BE2C (cell line): ENCODE data around the gene TNFRSF9.

Experiments
- DNase-seq: peaks from one replicate; pipeline ENCODE4 v3.0.0-alpha.2; 2020
- H3K27me3 ChIP-seq: fragments of 250-450 bp; sonication (Bioruptor Pico); 2 replicates; pipeline ENCODE4 v1.5.1; 2020; ENCODE audit warnings: mild to moderate bottlenecking
- H3K36me3 ChIP-seq: fragments of 250-450 bp; sonication (Bioruptor Pico); 2 replicates; pipeline ENCODE4 v1.5.1; 2020; ENCODE audit warnings: mild to moderate bottlenecking
- H3K4me1 ChIP-seq: fragments of 250-450 bp; sonication (Bioruptor Pico); 2 replicates; pipeline ENCODE4 v1.5.1; 2020
- H3K4me3 ChIP-seq: 2 replicates; pipeline ENCODE4 v1.5.1; 2011; ENCODE audit warnings: low read depth, low read length
- H3K9me3 ChIP-seq: fragments of 250-450 bp; sonication (Bioruptor Pico); 2 replicates; pipeline ENCODE4 v1.5.1; 2020
- CTCF ChIP-seq: IDR thresholded peaks from 2 replicates; pipeline ENCODE4 v1.5.1; 2012; ENCODE audit warnings: mild to moderate bottlenecking, low read depth, low read length

The TNFRSF9 gene

DNA sequence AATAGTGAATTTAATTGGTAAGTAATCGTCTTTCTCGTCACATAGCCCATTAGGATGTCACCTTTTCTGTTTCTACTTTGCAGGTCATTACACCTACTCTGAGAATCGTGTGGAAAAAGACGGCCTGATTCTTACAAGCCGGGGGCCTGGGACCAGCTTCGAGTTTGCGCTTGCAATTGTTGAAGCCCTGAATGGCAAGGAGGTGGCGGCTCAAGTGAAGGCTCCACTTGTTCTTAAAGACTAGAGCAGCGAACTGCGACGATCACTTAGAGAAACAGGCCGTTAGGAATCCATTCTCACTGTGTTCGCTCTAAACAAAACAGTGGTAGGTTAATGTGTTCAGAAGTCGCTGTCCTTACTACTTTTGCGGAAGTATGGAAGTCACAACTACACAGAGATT lies 44.2 kb upstream of the TNFRSF9 start:
- no peak for TF ChIP-seq CTCF
- peaks cover 18% of the 10 kb centered on the region for H3K36me3 ChIP-seq
- H3K27me3 ChIP-seq = no peaks in the 10 kb centered on the region
- H3K4me1 ChIP-seq = no peaks in the 10 kb centered on the region
- H3K4me3 ChIP-seq = no peak overlapping the region
- H3K9me3 ChIP-seq = no peaks in the 10 kb centered on the region
- DNase-seq = no peak

- no peaks in the 10 kb centered on the region for H3K9me3 ChIP-seq
- no peaks in the 10 kb centered on the region for H3K27me3 ChIP-seq
- peaks cover 20% of the 10 kb centered on the region for H3K36me3 ChIP-seq
- no peak for DNase-seq
- no peaks in the 10 kb centered on the region for H3K4me1 ChIP-seq
- no peak for TF ChIP-seq CTCF
- no peak overlapping the region for H3K4me3 ChIP-seq
Observed at GRCh38 chr1:7983086-7983778, 42.6 kb upstream of the TNFRSF9 start.

GRCh38 chr1:7980984-7981383 lies 40.3 kb upstream of the TNFRSF9 start:
- Histone ChIP-seq H3K36me3 (peaks cover 17% of the 10 kb centered on the region), H3K27me3 (no peaks in the 10 kb centered on the region)
- TF ChIP-seq CTCF = no peak

GRCh38 chr1:7975212-7975865 lies 34.7 kb upstream of the TNFRSF9 start:
- peak; percentile 58 for DNase-seq
- peaks cover 2% of the 10 kb centered on the region for H3K36me3 ChIP-seq
- no peaks in the 10 kb centered on the region for H3K4me1 ChIP-seq
- no peaks in the 10 kb centered on the region for H3K27me3 ChIP-seq
- TF ChIP-seq CTCF = peak; percentile 81
- H3K9me3 ChIP-seq = no peaks in the 10 kb centered on the region
- H3K4me3 ChIP-seq = no peak overlapping the region

More at GRCh38 chr1:7980984-7981383, 40.3 kb upstream of the TNFRSF9 start:
- no peak overlapping the region for H3K4me3 ChIP-seq
- no peak for DNase-seq
- no peaks in the 10 kb centered on the region for H3K9me3 ChIP-seq
- H3K4me1 ChIP-seq = no peaks in the 10 kb centered on the region

GRCh38 chr1:7973086-7973485 lies 32.4 kb upstream of the TNFRSF9 start:
- Histone ChIP-seq H3K4me1 (no peaks in the 10 kb centered on the region), H3K9me3 (no peaks in the 10 kb centered on the region), H3K27me3 (no peaks in the 10 kb centered on the region), H3K36me3 (peaks cover 4% of the 10 kb centered on the region), H3K4me3 (no peak overlapping the region)
- TF ChIP-seq CTCF = no peak
- DNase-seq = no peak

- no peak overlapping the region for H3K4me3 ChIP-seq
- H3K27me3 ChIP-seq = no peaks in the 10 kb centered on the region
- H3K9me3 ChIP-seq = no peaks in the 10 kb centered on the region
- TF ChIP-seq CTCF = no peak
- DNase-seq = no peak
- no peaks in the 10 kb centered on the region for H3K4me1 ChIP-seq
- peaks cover 4% of the 10 kb centered on the region for H3K36me3 ChIP-seq
Observed at GRCh38 chr1:7972285-7972684, 31.6 kb upstream of the TNFRSF9 start.
